Activated CD4-positive, CD25-positive, alpha-beta regulatory T cell (primary cell): ENCODE measurements around the gene SNAI3.

Experiments
- DNase-seq, 4 experiments: peaks; one replicate each; lab custom pipeline; 2025; lab: John Stamatoyannopoulos, UW

The SNAI3 gene

GRCh38 chr16:88705801-88706228 lies 19.5 kb upstream of the SNAI3 start:
- no peak for DNase-seq

GRCh38 chr16:88705076-88705684 lies 18.9 kb upstream of the SNAI3 start:
- no peak for DNase-seq

GRCh38 chr16:88703486-88704309 lies 17.4 kb upstream of the SNAI3 start:
- peak in 3 of 4 experiments; percentile 26 to 49 (median 37) for DNase-seq

- DNase-seq: no peak
Measured at GRCh38 chr16:88702371-88703210, 16.3 kb upstream of the SNAI3 start.

- no peak for DNase-seq
Measured at GRCh38 chr16:88701581-88702370, 15.5 kb upstream of the SNAI3 start.

- peak; percentile 87 to 93 (median 90) for DNase-seq
Measured at GRCh38 chr16:88700636-88701482, 14.6 kb upstream of the SNAI3 start.

- no peak for DNase-seq
Measured at GRCh38 chr16:88700322-88700635, 14.0 kb upstream of the SNAI3 start.

- DNase-seq: no peak
Measured at GRCh38 chr16:88699180-88699579, 12.9 kb upstream of the SNAI3 start.

- no peak for DNase-seq
Measured at GRCh38 chr16:88698646-88699045, 12.3 kb upstream of the SNAI3 start.

GRCh38 chr16:88697831-88698615 lies 11.7 kb upstream of the SNAI3 start:
- no peak for DNase-seq

- DNase-seq: no peak
Measured at GRCh38 chr16:88697116-88697830, 11.0 kb upstream of the SNAI3 start.

- DNase-seq: no peak
Measured at GRCh38 chr16:88696441-88696840, 10.1 kb upstream of the SNAI3 start.

- no peak for DNase-seq
Measured at GRCh38 chr16:88695753-88696152, 9.4 kb upstream of the SNAI3 start.

- no peak for DNase-seq
Measured at GRCh38 chr16:88695218-88695617, 8.9 kb upstream of the SNAI3 start.

GRCh38 chr16:88694221-88695087 lies 8.1 kb upstream of the SNAI3 start:
- DNase-seq: no peak

- DNase-seq: no peak
Measured at GRCh38 chr16:88693420-88694177, 7.3 kb upstream of the SNAI3 start.

GRCh38 chr16:88692861-88693260 lies 6.6 kb upstream of the SNAI3 start:
- DNase-seq: no peak
